IPS DF 6.9 (cell line): ENCODE results near the gene SCN9A.
A peak's percentile ranks its signal among the peaks of the same experiment; 100 is the strongest.

Source experiments
- DNase-seq: peaks from one replicate; pipeline ENCODE4 v3.0.0-alpha.2; 2013; ENCODE audit warnings: low read depth, low spot score
- H3K27ac ChIP-seq: one replicate; pipeline ENCODE4 v1.5.1; 2013; ENCODE audit warnings: low read length, control low read depth
- H3K27me3 ChIP-seq: 2 replicates; pipeline ENCODE4 v1.6.1; 2013; ENCODE audit warnings: mild to moderate bottlenecking, low read length; ENCODE audit not compliant: control insufficient read depth, insufficient read depth
- H3K36me3 ChIP-seq: 2 replicates; pipeline ENCODE4 v1.6.1; 2013; ENCODE audit warnings: low read length; ENCODE audit not compliant: control insufficient read depth, insufficient read depth
- H3K4me1 ChIP-seq: 2 replicates; pipeline ENCODE4 v1.6.1; 2013; ENCODE audit warnings: low read length; ENCODE audit not compliant: control insufficient read depth, insufficient read depth
- H3K4me3 ChIP-seq: 2 replicates; pipeline ENCODE4 v1.5.1; 2013; ENCODE audit warnings: mild to moderate bottlenecking, low read length
- H3K9me3 ChIP-seq: 2 replicates; pipeline ENCODE4 v1.6.1; 2013; ENCODE audit warnings: low read length, inconsistent platforms; ENCODE audit not compliant: control insufficient read depth, insufficient read depth
- WGBS: extraction: QIAGEN DNeasy Blood & Tissue Kit; methylation state at CpG from one replicate; pipeline ENCODE4 v1.1.7; 2013; ENCODE audit warnings: mixed read lengths, missing lambda C conversion rate; ENCODE audit not compliant: insufficient read length, insufficient coverage; 5-methylcytosine and 5-hydroxymethylcytosine counted together

Gene SCN9A

DNA sequence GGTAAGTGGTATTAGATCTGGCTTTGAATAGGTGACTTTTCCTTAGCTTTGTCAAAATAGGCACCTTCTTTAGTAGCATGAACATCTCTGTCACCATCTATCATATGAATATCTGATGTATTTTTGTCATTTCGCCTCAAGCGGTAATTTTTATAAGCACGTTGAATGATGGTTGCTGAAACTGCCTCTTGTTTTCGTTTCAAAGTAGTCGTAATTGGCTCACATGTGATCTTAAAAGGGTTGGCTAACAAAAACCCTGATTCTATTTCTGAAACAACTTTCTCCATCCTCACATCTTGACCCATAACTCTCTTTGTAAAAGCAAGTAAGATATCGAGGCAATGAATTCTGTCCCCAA is 29.8 kb upstream of the SCN9A start:
- H3K4me3 ChIP-seq: no peak overlapping the region
- WGBS: no CpG with 5 or more reads among the region's 6 CpGs
- H3K36me3 ChIP-seq: no peaks in the 10 kb centered on the region
- DNase-seq: no peak
- no peak overlapping the region for H3K27ac ChIP-seq
- H3K9me3 ChIP-seq: no peaks in the 10 kb centered on the region
- H3K27me3 ChIP-seq: no peaks in the 10 kb centered on the region
- no peaks in the 10 kb centered on the region for H3K4me1 ChIP-seq

DNA sequence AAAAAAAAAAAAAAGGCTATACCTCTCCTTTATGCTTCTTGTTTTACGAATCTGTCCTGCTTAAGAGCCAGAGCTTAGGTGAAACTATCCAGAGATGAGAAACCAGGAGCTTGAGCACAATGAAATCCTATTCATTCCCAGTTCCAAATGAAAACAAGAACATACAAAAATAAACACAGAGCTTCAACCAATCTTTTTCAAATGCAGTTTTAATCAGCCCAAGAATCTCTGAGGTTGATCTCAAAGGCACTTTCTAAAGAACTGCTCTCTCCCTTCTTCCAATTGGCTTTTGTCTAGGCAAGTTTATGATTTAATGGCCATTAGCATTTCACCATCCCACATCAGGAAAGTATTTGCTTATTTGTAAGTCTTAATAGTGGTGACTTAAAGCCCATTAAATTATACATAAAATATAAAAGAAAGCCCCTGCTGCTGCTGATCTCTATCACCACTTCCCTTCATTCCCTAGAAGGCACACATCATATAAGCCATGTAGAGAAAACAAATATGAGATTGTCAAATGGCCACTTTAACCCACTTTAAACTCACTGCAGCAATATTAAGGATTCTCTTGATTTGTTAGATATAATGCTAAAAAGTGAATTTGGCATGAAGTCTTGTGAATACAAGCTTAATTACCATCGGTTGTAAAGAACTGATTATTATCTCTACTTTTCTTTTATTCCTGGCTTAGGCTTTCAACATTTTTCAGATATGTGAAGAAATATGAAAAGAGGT is 29.3 kb upstream of the SCN9A start:
- Histone ChIP-seq H3K27me3 (no peaks in the 10 kb centered on the region), H3K36me3 (no peaks in the 10 kb centered on the region), H3K4me1 (no peaks in the 10 kb centered on the region), H3K4me3 (no peak overlapping the region), H3K9me3 (no peaks in the 10 kb centered on the region), H3K27ac (no peak overlapping the region)
- no CpG with 5 or more reads among the region's 2 CpGs for WGBS
- DNase-seq: no peak

DNA sequence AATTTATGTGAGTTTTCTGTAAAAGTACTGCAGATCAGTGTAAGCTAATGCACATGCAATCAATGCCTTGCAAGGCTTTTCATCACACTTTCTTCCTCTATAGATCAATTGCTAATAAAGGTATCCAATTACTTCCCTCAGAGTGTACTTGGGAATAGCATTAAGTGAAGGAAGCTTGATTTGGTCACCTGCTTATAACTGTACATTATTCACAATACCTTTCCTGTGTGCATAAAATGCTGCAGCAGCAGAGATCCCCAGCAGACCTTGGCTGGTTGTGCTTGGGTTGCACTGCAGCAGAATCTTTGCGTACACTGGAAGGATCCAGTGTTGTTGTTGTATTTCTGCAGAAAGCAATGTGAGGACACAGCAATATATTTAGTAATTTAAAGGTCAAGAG is 18.5 kb upstream of the SCN9A start:
- Histone ChIP-seq H3K9me3 (no peaks in the 10 kb centered on the region), H3K4me3 (no peak overlapping the region), H3K27ac (no peak overlapping the region), H3K27me3 (no peaks in the 10 kb centered on the region), H3K36me3 (no peaks in the 10 kb centered on the region), H3K4me1 (no peaks in the 10 kb centered on the region)
- no peak for DNase-seq
- no CpG with 5 or more reads among the region's 1 CpG for WGBS

DNA sequence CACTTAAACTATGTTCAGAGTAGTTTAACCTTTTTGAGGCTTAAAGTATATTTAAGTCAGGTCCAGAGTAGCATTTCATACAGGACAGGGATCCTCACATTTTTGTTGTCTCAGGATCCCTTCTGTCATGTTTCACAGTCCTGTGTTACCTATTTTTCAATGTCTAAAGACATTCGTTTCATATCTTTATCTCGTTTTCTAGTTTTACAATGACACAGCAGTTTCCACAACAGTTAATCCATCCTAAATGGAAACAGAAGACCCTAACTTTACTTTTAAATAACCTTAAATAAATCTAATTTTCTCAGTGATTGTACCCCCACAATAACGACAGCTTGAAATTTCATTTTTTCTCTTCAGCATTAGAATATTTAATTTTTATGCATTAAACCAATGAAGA is 17.3 kb upstream of the SCN9A start:
- H3K9me3 ChIP-seq: no peaks in the 10 kb centered on the region

DNA sequence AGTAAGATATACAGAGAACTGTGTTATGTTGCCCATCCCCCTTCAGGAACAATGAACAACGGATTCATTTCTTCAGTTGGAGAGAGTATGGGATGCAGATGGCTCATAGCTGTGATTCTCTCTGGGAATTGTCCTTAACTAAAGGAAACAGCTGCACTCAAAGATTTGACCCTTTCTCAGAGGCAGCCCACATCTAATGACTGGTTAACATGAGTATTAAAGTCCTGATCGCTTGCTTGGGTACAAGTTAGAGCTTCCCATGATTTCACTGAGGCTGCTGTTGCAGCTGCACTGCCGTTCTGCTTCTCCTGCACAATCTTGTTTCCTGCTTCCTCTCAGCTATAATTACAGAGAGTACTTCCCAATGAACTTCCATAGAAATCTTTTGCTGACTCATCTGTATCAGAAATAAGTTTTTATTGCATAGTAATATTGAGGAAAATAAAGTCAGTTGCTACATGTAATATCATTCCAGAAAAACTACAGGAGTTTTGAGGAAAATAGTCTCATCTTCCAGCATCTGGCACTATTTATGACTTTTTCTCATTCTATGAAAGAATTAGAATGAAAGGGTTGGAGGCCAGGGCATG is 12.8 kb upstream of the SCN9A start:
- Histone ChIP-seq H3K36me3 (no peaks in the 10 kb centered on the region), H3K4me3 (no peak overlapping the region), H3K27me3 (no peaks in the 10 kb centered on the region), H3K27ac (no peak overlapping the region), H3K4me1 (no peaks in the 10 kb centered on the region), H3K9me3 (no peaks in the 10 kb centered on the region)
- WGBS: no CpG with 5 or more reads among the region's 3 CpGs
- DNase-seq: no peak

More for the DNA sequence above, 17.3 kb upstream of the SCN9A start:
- H3K27me3 ChIP-seq: no peaks in the 10 kb centered on the region
- 100% methylated on average over 1 of the region's 3 CpGs for WGBS
- H3K4me3 ChIP-seq: no peak overlapping the region
- no peak overlapping the region for H3K27ac ChIP-seq
- no peak for DNase-seq
- no peaks in the 10 kb centered on the region for H3K4me1 ChIP-seq
- no peaks in the 10 kb centered on the region for H3K36me3 ChIP-seq

DNA sequence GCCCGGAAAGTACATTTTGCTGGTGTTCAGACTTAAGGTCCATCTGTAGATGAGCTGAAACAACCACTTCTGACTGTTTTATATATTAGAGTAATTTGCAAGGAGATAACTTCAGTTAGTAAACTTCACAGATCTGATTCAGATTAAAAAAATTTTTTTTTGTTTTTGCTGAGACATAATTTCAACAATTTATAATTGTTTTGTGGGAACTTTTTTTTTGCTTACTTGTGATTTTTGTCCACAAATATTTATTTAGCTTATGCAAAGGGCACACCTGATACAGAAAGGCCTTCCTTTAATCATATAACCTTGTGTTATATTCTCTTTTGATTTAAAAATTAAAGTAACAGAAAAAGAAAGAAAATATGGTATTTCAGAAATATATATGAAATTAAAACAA is 9.6 kb upstream of the SCN9A start:
- H3K9me3 ChIP-seq: no peaks in the 10 kb centered on the region
- no peaks in the 10 kb centered on the region for H3K4me1 ChIP-seq
- H3K27ac ChIP-seq: no peak overlapping the region
- WGBS: no CpG with 5 or more reads among the region's 1 CpG
- no peaks in the 10 kb centered on the region for H3K27me3 ChIP-seq
- H3K36me3 ChIP-seq: no peaks in the 10 kb centered on the region
- no peak for DNase-seq
- no peak overlapping the region for H3K4me3 ChIP-seq

DNA sequence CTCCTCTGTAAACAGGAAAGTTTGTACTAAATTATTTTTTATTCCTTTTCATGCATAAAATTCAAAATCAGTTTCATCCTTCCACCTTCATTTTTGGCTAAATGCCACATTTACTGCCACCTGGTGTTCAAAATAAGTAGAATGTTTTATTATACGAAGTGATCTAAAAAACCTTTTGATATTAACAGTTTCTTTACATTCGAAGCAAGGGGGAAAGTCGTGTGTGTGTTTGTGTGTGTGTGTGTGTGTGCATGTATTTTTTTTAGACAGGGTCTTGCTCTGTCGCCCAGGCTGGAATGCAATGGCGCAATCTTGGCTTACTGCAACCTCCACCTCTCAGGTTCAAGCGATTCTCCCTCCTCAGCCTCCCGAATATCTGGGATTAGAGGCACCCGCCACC is 9.0 kb upstream of the SCN9A start:
- Histone ChIP-seq H3K27me3 (no peaks in the 10 kb centered on the region), H3K36me3 (no peaks in the 10 kb centered on the region), H3K4me3 (no peak overlapping the region), H3K4me1 (no peaks in the 10 kb centered on the region), H3K27ac (no peak overlapping the region), H3K9me3 (no peaks in the 10 kb centered on the region)
- no CpG with 5 or more reads among the region's 8 CpGs for WGBS
- no peak for DNase-seq

DNA sequence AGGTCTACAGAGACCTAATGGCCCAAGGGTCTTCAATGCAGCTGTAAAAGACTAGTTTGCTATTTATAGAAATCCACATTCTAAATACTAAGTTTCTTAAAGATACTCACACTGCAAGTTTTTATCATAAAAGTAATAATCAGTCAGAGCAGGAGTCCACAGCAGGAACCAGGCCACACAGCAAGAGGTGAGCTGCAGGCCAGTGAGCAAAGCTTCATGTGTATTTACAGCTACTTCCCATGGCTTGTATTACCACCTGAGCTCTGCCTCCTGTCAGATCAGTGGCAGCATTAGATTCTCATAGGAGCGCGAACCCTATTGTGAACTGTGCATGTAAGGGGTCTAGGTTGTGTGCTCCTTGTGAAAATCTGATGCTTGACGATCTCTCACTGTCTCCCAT is 6.7 kb upstream of the SCN9A start:
- H3K36me3 ChIP-seq: no peaks in the 10 kb centered on the region
- H3K27ac ChIP-seq: no peak overlapping the region
- H3K27me3 ChIP-seq: no peaks in the 10 kb centered on the region
- H3K4me1 ChIP-seq: no peaks in the 10 kb centered on the region
- H3K4me3 ChIP-seq: no peak overlapping the region
- no peak for DNase-seq
- no CpG with 5 or more reads among the region's 3 CpGs for WGBS
- no peaks in the 10 kb centered on the region for H3K9me3 ChIP-seq

DNA sequence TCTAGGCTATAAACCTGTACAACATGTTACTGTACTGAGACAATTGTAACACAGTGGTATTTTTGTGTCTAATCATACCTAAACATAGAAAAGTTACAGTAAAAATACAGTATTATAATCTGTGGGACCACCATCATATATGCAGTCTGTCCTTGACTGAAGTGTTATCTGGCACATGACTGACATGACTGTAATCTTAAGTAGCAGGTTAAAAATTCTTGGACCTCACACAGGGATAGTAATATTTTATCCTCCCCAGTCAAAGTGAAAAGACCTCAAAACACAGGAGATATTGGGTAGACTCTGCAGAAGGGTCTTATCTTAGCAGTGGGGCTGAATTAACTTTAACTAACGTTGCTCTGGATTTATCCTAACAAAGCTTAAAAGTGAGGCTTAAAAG is 4.9 kb upstream of the SCN9A start:
- H3K9me3 ChIP-seq: no peaks in the 10 kb centered on the region
- no CpG with 5 or more reads among the region's 1 CpG for WGBS
- no peak overlapping the region for H3K4me3 ChIP-seq
- no peak for DNase-seq
- no peak overlapping the region for H3K27ac ChIP-seq
- H3K4me1 ChIP-seq: no peaks in the 10 kb centered on the region
- no peaks in the 10 kb centered on the region for H3K36me3 ChIP-seq
- H3K27me3 ChIP-seq: no peaks in the 10 kb centered on the region

DNA sequence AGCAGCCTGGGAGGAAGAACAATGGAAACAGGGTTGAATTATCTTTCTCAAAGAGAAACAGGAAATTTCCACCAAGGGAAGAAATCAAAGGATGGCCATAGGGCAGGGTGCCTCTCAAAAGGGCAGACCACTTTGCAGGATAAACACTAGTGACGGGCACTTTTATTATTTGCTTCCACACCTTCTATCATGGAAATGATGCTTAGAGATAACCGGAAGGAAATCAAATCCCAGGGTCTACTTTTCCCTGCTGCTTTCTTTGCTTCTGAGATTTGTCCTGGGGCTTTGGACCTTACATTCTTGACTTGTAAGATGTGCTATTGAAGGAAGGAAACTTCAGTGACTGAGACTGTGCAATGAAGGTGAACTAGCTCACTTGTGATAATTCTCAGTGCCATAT is 1.1 kb upstream of the SCN9A start:
- Histone ChIP-seq H3K9me3 (no peaks in the 10 kb centered on the region), H3K4me3 (peak overlapping the region; percentile 92; the same call in 1 of the 2 replicates), H3K27me3 (no peaks in the 10 kb centered on the region), H3K36me3 (no peaks in the 10 kb centered on the region), H3K27ac (no peak overlapping the region), H3K4me1 (no peaks in the 10 kb centered on the region; the same call in 1 of the 2 replicates)
- DNase-seq: no peak
- no CpG with 5 or more reads among the region's 2 CpGs for WGBS

DNA sequence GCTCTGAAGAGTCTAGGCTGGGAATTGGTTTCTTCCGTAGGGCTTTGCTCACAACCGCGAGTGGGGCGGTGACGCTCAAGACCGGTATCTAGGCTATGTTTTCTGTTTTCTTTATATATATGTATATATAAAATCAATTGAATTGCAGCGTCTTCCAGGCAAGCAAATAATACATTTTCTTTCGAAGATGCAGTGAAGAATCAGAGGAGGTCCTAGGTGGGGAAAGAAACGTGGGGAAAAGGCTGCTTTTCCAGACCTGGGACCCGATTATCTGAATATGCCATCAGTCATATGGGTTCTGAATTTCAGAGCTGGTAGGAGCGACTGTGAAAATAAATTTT is 714 bp upstream of the SCN9A start:
- Histone ChIP-seq H3K4me3 (peak overlapping the region; percentile 92; the same call in 1 of the 2 replicates), H3K27ac (no peak overlapping the region)

More for the DNA sequence above, 714 bp upstream of the SCN9A start:
- no peaks in the 10 kb centered on the region; the same call in 1 of the 2 replicates for H3K4me1 ChIP-seq
- no peaks in the 10 kb centered on the region for H3K27me3 ChIP-seq
- no peak for DNase-seq
- no CpG with 5 or more reads among the region's 11 CpGs for WGBS
- H3K9me3 ChIP-seq: no peaks in the 10 kb centered on the region
- no peaks in the 10 kb centered on the region for H3K36me3 ChIP-seq
